ENCODE data around the gene ROBO1. TPM values are rescaled to one million over a fixed set of nuclear protein-coding genes. Genes with fewer than 3 reads are reported as not detected.

ROBO1 gene
- polyA plus RNA-seq, 1 donor (not counting 4 experiments of a cell fraction or from before 2014, with no cell fraction given), result 27.1 TPM

DNA sequence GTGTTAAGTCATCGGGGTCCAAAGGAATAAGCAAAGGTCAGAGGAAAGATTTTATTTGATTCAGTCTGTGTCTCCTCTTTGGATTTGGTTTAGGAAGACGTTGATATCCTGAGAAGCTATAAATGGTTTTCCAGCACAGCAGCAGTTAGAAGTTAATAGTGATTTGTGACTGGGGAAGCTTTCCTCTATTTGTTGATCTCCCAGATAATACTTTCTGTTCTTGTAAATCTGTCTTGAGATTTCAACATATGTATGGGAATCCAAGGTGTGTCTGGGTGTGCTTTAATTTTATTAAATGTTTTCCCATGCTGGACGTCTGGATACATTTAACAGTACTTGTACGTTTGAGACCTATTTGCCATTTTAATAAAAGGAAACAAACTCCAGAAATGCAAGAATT is 409.5 kb downstream of the ROBO1 start:
- Histone ChIP-seq H3K27ac (ENCODE audit: control insufficient read depth, insufficient read depth, low read length) (no peak overlapping the region), H3K79me2 (ENCODE audit: control insufficient read depth, insufficient read depth, low read length) (no peaks in the 10 kb centered on the region), H3K4me2 (ENCODE audit: control insufficient read depth, extremely low read depth, insufficient read depth, low read depth, low read length) (no peak overlapping the region), H3K27me3 (ENCODE audit: control insufficient read depth, extremely low read depth, insufficient read depth, low read length) (no peaks in the 10 kb centered on the region), H3K9me1 (ENCODE audit: control insufficient read depth, extremely low read depth, insufficient read depth, low read length) (no peaks in the 10 kb centered on the region), H3K4me1 (ENCODE audit: control insufficient read depth, extremely low read depth, insufficient read depth, low read length) (no peaks in the 10 kb centered on the region), H3K9me3 (ENCODE audit: control insufficient read depth, low read depth, low read length) (no peaks in the 10 kb centered on the region), H3K4me3 (ENCODE audit: control insufficient read depth in 2 of 3, extremely low read depth in 1 of 3, insufficient read depth in 2 of 3, low read depth in 1 of 3, low read length in 3 of 3) (no peak overlapping the region), H3K9ac (ENCODE audit: control insufficient read depth, extremely low read depth, insufficient read depth, low read length) (no peak overlapping the region), H2AFZ (ENCODE audit: control insufficient read depth, low read length) (no peak overlapping the region), H3K36me3 (ENCODE audit: control insufficient read depth in 2 of 2, extremely low read depth in 1 of 2, insufficient read depth in 2 of 2, low read length in 2 of 2) (no peaks in the 10 kb centered on the region), H4K20me1 (ENCODE audit: control insufficient read depth, extremely low read depth, insufficient read depth, low read length) (no peaks in the 10 kb centered on the region)
- DNase-seq (ENCODE audit: low read depth, low spot score), result no peak
- TF ChIP-seq EZH2 (IDR thresholded peaks at IDR 0.05; ENCODE audit: low read length), result no peak
- TF ChIP-seq CTCF (optimal IDR thresholded peaks at IDR 0.05 in 1 of 3, IDR thresholded peaks at IDR 0.05 in 1 of 3, conservative IDR thresholded peaks at IDR 0.05 in 1 of 3; ENCODE audit: extremely low read depth in 1 of 3, insufficient read depth in 2 of 3, low read length in 3 of 3), result no peak
- FAIRE-seq, result no peak
- dilution Hi-C loops (cut with MboI; ENCODE audit: extremely low pct_ligation_motif_present, low sequenced_read_pairs), result no loop called here

DNA sequence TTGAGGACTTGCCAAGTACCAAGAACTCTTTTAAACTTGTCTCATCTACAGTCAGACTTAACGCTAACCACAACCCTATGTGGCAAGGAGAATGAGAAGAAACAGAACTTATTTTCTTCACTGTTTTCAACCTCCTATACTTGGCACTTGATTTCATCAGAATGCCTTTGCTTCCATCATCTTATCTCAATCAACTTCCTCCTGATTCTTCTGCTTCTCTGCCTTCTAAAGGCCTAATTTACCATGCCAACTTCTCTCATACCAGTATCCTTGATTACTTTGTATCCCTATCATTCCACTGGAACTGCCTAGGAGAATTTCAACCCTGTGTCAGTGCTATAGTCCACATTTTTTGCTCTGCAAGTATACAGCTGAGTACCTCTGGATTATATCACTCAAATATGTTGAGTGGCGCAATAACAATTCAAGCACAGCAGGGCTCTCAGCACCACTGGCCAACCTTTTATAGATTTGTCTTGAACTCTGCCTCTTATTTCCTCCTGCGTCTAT is 413.6 kb downstream of the ROBO1 start:
- TF ChIP-seq EZH2 (IDR thresholded peaks at IDR 0.05; ENCODE audit: low read length), result no peak
- Histone ChIP-seq H3K4me3 (ENCODE audit: control insufficient read depth in 2 of 3, extremely low read depth in 1 of 3, insufficient read depth in 2 of 3, low read depth in 1 of 3, low read length in 3 of 3) (no peak overlapping the region), H3K27me3 (ENCODE audit: control insufficient read depth, extremely low read depth, insufficient read depth, low read length) (no peaks in the 10 kb centered on the region), H3K4me2 (ENCODE audit: control insufficient read depth, extremely low read depth, insufficient read depth, low read depth, low read length) (no peak overlapping the region), H3K9me3 (ENCODE audit: control insufficient read depth, low read depth, low read length) (no peaks in the 10 kb centered on the region), H3K36me3 (ENCODE audit: control insufficient read depth in 2 of 2, extremely low read depth in 1 of 2, insufficient read depth in 2 of 2, low read length in 2 of 2) (no peaks in the 10 kb centered on the region), H3K9me1 (ENCODE audit: control insufficient read depth, extremely low read depth, insufficient read depth, low read length) (no peaks in the 10 kb centered on the region), H3K9ac (ENCODE audit: control insufficient read depth, extremely low read depth, insufficient read depth, low read length) (no peak overlapping the region), H3K4me1 (ENCODE audit: control insufficient read depth, extremely low read depth, insufficient read depth, low read length) (peaks cover 4% of the 10 kb centered on the region), H3K79me2 (ENCODE audit: control insufficient read depth, insufficient read depth, low read length) (no peaks in the 10 kb centered on the region), H3K27ac (ENCODE audit: control insufficient read depth, insufficient read depth, low read length) (no peak overlapping the region), H4K20me1 (ENCODE audit: control insufficient read depth, extremely low read depth, insufficient read depth, low read length) (no peaks in the 10 kb centered on the region), H2AFZ (ENCODE audit: control insufficient read depth, low read length) (no peak overlapping the region)
- no peak for DNase-seq (ENCODE audit: low read depth, low spot score)
- dilution Hi-C loops (cut with MboI; ENCODE audit: extremely low pct_ligation_motif_present, low sequenced_read_pairs), result no loop called here
- FAIRE-seq, result no peak

- no peak for TF ChIP-seq EZH2 (IDR thresholded peaks at IDR 0.05; ENCODE audit: low read length)
- no peak for TF ChIP-seq CTCF (optimal IDR thresholded peaks at IDR 0.05 in 1 of 3, IDR thresholded peaks at IDR 0.05 in 1 of 3, conservative IDR thresholded peaks at IDR 0.05 in 1 of 3; ENCODE audit: extremely low read depth in 1 of 3, insufficient read depth in 2 of 3, low read length in 3 of 3)
- FAIRE-seq (peak; percentile 57), DNase-seq (ENCODE audit: low read depth, low spot score) (no peak)
- dilution Hi-C loops (cut with MboI; ENCODE audit: extremely low pct_ligation_motif_present, low sequenced_read_pairs), result no loop called here
- H3K36me3 ChIP-seq (ENCODE audit: control insufficient read depth in 2 of 2, extremely low read depth in 1 of 2, insufficient read depth in 2 of 2, low read length in 2 of 2), result no peaks in the 10 kb centered on the region
- no peak overlapping the region for H3K27ac ChIP-seq (ENCODE audit: control insufficient read depth, insufficient read depth, low read length)
- no peak overlapping the region for H3K9ac ChIP-seq (ENCODE audit: control insufficient read depth, extremely low read depth, insufficient read depth, low read length)
- peak overlapping the region; percentile 1 for H3K4me2 ChIP-seq (ENCODE audit: control insufficient read depth, extremely low read depth, insufficient read depth, low read depth, low read length)
- no peaks in the 10 kb centered on the region for H4K20me1 ChIP-seq (ENCODE audit: control insufficient read depth, extremely low read depth, insufficient read depth, low read length)
- H3K4me3 ChIP-seq (ENCODE audit: control insufficient read depth in 2 of 3, extremely low read depth in 1 of 3, insufficient read depth in 2 of 3, low read depth in 1 of 3, low read length in 3 of 3), result no peak overlapping the region
- no peaks in the 10 kb centered on the region for H3K79me2 ChIP-seq (ENCODE audit: control insufficient read depth, insufficient read depth, low read length)
- peaks cover 4% of the 10 kb centered on the region for H3K4me1 ChIP-seq (ENCODE audit: control insufficient read depth, extremely low read depth, insufficient read depth, low read length)
- no peaks in the 10 kb centered on the region for H3K9me3 ChIP-seq (ENCODE audit: control insufficient read depth, low read depth, low read length)
- H2AFZ ChIP-seq (ENCODE audit: control insufficient read depth, low read length), result no peak overlapping the region
- no peaks in the 10 kb centered on the region for H3K27me3 ChIP-seq (ENCODE audit: control insufficient read depth, extremely low read depth, insufficient read depth, low read length)
- H3K9me1 ChIP-seq (ENCODE audit: control insufficient read depth, extremely low read depth, insufficient read depth, low read length), result no peaks in the 10 kb centered on the region
These were observed 416.1 kb downstream of the ROBO1 start for GRCh38 chr3:79351699-79352098.
